GM12878 (cell line): ENCODE data around the gene PTS. TPM values are rescaled to one million over a fixed set of nuclear protein-coding genes. Genes with fewer than 3 reads are reported as not detected.

ENCODE experiments used
- ATAC-seq: fragments of 200-7000 bp; cut with Tn5 transposase; 3 replicates; pipeline ENCODE4 v1.9.1; 2020; ENCODE audit warnings: mild to moderate bottlenecking, moderate library complexity
- BruUV-seq: library from RNA; stranded (reverse); fragments of 400-500 nt; replicated peaks from 2 replicates; lab custom pipeline; 2021; lab: Mats Ljungman, UMichigan
- CTCF ChIA-PET: fragments of 300-600 bp; sonication (Branson Sonifier 250); formaldehyde crosslinking; extraction: SDS; loops from one replicate; lab custom pipeline; 2021; ENCODE audit warnings: inconsistent platforms; lab: Yijun Ruan, JAX
- POLR2A ChIA-PET: fragments of 350-600 bp; formaldehyde crosslinking; extraction: SDS; loops from one replicate; lab custom pipeline; 2021; ENCODE audit warnings: inconsistent platforms; lab: Charles Lee
- RAD21 ChIA-PET: fragments of 300-600 bp; sonication (Branson Sonifier 250); formaldehyde crosslinking; loops from one replicate; lab custom pipeline; 2023; ENCODE audit warnings: antibody characterized with exemption; ENCODE audit not compliant: unreplicated experiment; lab: Charles Lee
- SMC1A ChIA-PET: fragments of 300-600 bp; sonication (Branson Sonifier 250); formaldehyde crosslinking; loops from one replicate; lab custom pipeline; 2023; ENCODE audit not compliant: unreplicated experiment, uncharacterized antibody; lab: Charles Lee
- DNase-seq: peaks from one replicate; pipeline ENCODE4 v3.0.0-alpha.2; 2011; ENCODE audit warnings: low read depth, low spot score
- FAIRE-seq: peaks from 3 replicates; lab custom pipeline; 2011; peaks lifted over from hg19 to GRCh38; lab: Jason Lieb, UNC
- H2AFZ ChIP-seq: 2 replicates; pipeline ENCODE4 v1.6.0; 2011; ENCODE audit warnings: low read depth, low read length, control low read depth; ENCODE audit not compliant: control insufficient read depth
- H3K27ac ChIP-seq: 2 replicates; pipeline ENCODE4 v1.5.1; 2011; ENCODE audit warnings: control low read depth; ENCODE audit not compliant: control insufficient read depth, insufficient read depth
- H3K27me3 ChIP-seq, 2 experiments: replicated peaks in 1 of 2; 2 replicates each; pipeline versions ENCODE4 v1.6.0 to v1.6.1; 2011; ENCODE audit warnings: low read length in 1 of 2; ENCODE audit not compliant: control insufficient read depth in 2 of 2, insufficient read depth in 2 of 2
- H3K36me3 ChIP-seq, 2 experiments: 2 replicates each; pipeline ENCODE4 v1.5.1; 2011; ENCODE audit warnings: low read length in 1 of 2; ENCODE audit not compliant: control insufficient read depth in 2 of 2, insufficient read depth in 2 of 2
- H3K4me1 ChIP-seq: 2 replicates; pipeline ENCODE4 v1.6.1; 2011; ENCODE audit warnings: mild to moderate bottlenecking, low read length, moderate library complexity, mixed read lengths; ENCODE audit not compliant: control insufficient read depth, insufficient read depth
- H3K4me2 ChIP-seq: 2 replicates; pipeline ENCODE4 v1.6.0; 2011; ENCODE audit warnings: control low read depth; ENCODE audit not compliant: control insufficient read depth, insufficient read depth
- H3K4me3 ChIP-seq: fragments of 200-600 bp; sonication (generic); 2 replicates; pipeline ENCODE4 v1.5.1; 2016
- H3K79me2 ChIP-seq: 2 replicates; pipeline ENCODE4 v1.6.0; 2011; ENCODE audit warnings: low read length; ENCODE audit not compliant: control insufficient read depth, insufficient read depth
- H3K9ac ChIP-seq: 2 replicates; pipeline ENCODE4 v1.8.0; 2011; ENCODE audit warnings: low read length, control low read depth, mixed read lengths; ENCODE audit not compliant: control insufficient read depth, insufficient read depth
- H3K9me3 ChIP-seq: replicated peaks from 3 replicates; pipeline ENCODE4 v1.5.1; 2011; ENCODE audit warnings: mild to moderate bottlenecking, low read length; ENCODE audit not compliant: control insufficient read depth, insufficient read depth
- H4K20me1 ChIP-seq: 2 replicates; pipeline ENCODE4 v1.6.0; 2011; ENCODE audit not compliant: control insufficient read depth, insufficient read depth
- ATF3 ChIP-seq: IDR thresholded peaks from 2 replicates; pipeline ENCODE4 v1.6.1; 2011; ENCODE audit warnings: low read depth, mild to moderate bottlenecking, low read length, moderate library complexity, borderline replicate concordance; ENCODE audit errors: extremely low read depth
- CBFB ChIP-seq: IDR thresholded peaks from 2 replicates; pipeline ENCODE4 v1.6.1; 2016; ENCODE audit warnings: antibody characterized with exemption, low read depth
- CHD1 ChIP-seq: IDR thresholded peaks from 2 replicates; pipeline ENCODE4 v1.6.1; 2012; ENCODE audit warnings: low read depth, low read length, improper control_type of control experiment
- MYB ChIP-seq: fragments of 150-350 bp; IDR thresholded peaks from 2 replicates; pipeline ENCODE4 v1.6.1; 2014; ENCODE audit warnings: mild to moderate bottlenecking, low read depth, low read length, borderline replicate concordance
- PAX5 ChIP-seq: IDR thresholded peaks from 2 replicates; pipeline ENCODE4 v1.6.1; 2011; ENCODE audit warnings: low read depth, low read length, borderline replicate concordance
- POLR2A ChIP-seq: IDR thresholded peaks from 2 replicates; pipeline ENCODE4 v1.6.1; 2011; ENCODE audit warnings: low read depth, mild to moderate bottlenecking, low read length
- POU2F2 ChIP-seq: IDR thresholded peaks from 3 replicates; pipeline ENCODE4 v1.6.1; 2011; ENCODE audit warnings: low read depth, mild to moderate bottlenecking, low read length, borderline replicate concordance
- RAD21 ChIP-seq: IDR thresholded peaks from 2 replicates; pipeline ENCODE4 v1.6.1; 2011; ENCODE audit warnings: mild to moderate bottlenecking, low read depth, low read length, moderate library complexity; ENCODE audit not compliant: insufficient read depth
- RB1 ChIP-seq: fragments of 450-650 bp; formaldehyde crosslinking; IDR thresholded peaks from 2 replicates; pipeline ENCODE4 v1.6.1; 2017; ENCODE audit warnings: mild to moderate bottlenecking, borderline replicate concordance
- SIN3A ChIP-seq: IDR thresholded peaks from 2 replicates; pipeline ENCODE4 v1.6.1; 2012; ENCODE audit warnings: low read depth, low read length, improper control_type of control experiment
- SMC3 ChIP-seq: IDR thresholded peaks from 2 replicates; pipeline ENCODE4 v1.6.1; 2011; ENCODE audit warnings: low read length, improper control_type of control experiment, borderline replicate concordance
- YY1 ChIP-seq: IDR thresholded peaks from 2 replicates; pipeline ENCODE4 v1.6.1; 2011; ENCODE audit warnings: low read depth, mild to moderate bottlenecking, low read length
- ZNF207 ChIP-seq: fragments of 450-650 bp; IDR thresholded peaks from 2 replicates; pipeline ENCODE4 v1.6.1; 2014; ENCODE audit warnings: antibody characterized with exemption, mild to moderate bottlenecking, borderline replicate concordance
- ZNF384 ChIP-seq: IDR thresholded peaks from 2 replicates; pipeline ENCODE4 v1.6.1; 2012; ENCODE audit warnings: low read depth, mild to moderate bottlenecking, low read length, improper control_type of control experiment, borderline replicate concordance
- WGBS: methylation state at CpG from one replicate; pipeline ENCODE4 v1.1.6; 2016; ENCODE audit warnings: low lambda C conversion rate; ENCODE audit not compliant: insufficient replicate concordance, insufficient coverage; ENCODE audit errors: missing lambda C conversion rate; 5-methylcytosine and 5-hydroxymethylcytosine counted together
- in situ Hi-C: fragments of 300-500 bp; cut with MboI; formaldehyde crosslinking; loops from 9 replicates; pipeline ENCODE4 v1.14.3; 2018; ENCODE audit warnings: mixed read lengths
- intact Hi-C: fragments of 100-400 bp; cut with micrococcal nuclease; formaldehyde crosslinking; loops from one replicate; pipeline ENCODE4 v1.14.2; 2022; ENCODE audit not compliant: unreplicated experiment
- polyA plus RNA-seq, 11 experiments: library from polyadenylated mRNA; depleted of rRNA in 4 of 11; unstranded in 6 of 11; stranded (reverse) in 5 of 11; fragments of >200 nt; fragmentation: Nextera tagmentation in 4 of 11; fragmentation: Illumina TruSeq in 1 of 11; extraction: Ambion mirVana in 4 of 11; extraction: Trizol in 1 of 11; gene quantifications; 1 replicate in 1 of 11; 2 replicates in 10 of 11; pipeline versions ENCODE4 v1.2.1 to v1.2.3, GENCODE V29; 2011 to 2016; ENCODE audit warnings: inconsistent platforms in 2 of 11, missing spikeins in 2 of 11, low read depth in 1 of 11
- total RNA-seq, 4 experiments: library from RNA; depleted of rRNA in 3 of 4; stranded (reverse); fragments of >200 nt in 3 of 4; fragmentation: Illumina TruSeq in 1 of 4; extraction: Trizol in 1 of 4; gene quantifications; 2 replicates each; pipeline versions ENCODE4 v1.2.1 to v1.2.3, GENCODE V29; 2013 to 2021
- TF ChIP-seq, protein P1 (sequence below): fragments of 450-650 bp; IDR thresholded peaks from 2 replicates; pipeline ENCODE4 v1.6.1; 2017; ENCODE audit warnings: antibody characterized with exemption, mild to moderate bottlenecking, moderate library complexity
- TF ChIP-seq, protein P2 (sequence below), 3 experiments: IDR thresholded peaks in 2 of 3; conservative IDR thresholded peaks in 1 of 3; 2 replicates each; pipeline ENCODE4 v1.5.1; 2011; ENCODE audit warnings: low read depth in 3 of 3, low read length in 3 of 3, mild to moderate bottlenecking in 3 of 3, control low read depth in 2 of 3, moderate library complexity in 2 of 3, inconsistent platforms in 1 of 3, mixed read lengths in 1 of 3; ENCODE audit not compliant: control insufficient read depth in 2 of 3, insufficient read depth in 1 of 3; ENCODE audit errors: extremely low read depth in 1 of 3

PTS gene
- total and polyA plus RNA-seq, 10 of the 15 experiments (the other 5 are each of a cell fraction or from before 2014, with no cell fraction given): 11.7 to 47.6 (median 15.5) TPM

- H3K79me2 ChIP-seq: no peaks in the 10 kb centered on the region
- intact Hi-C loops (loop anchor here (1.0 to 2.0 kb wide), 3 partner anchors 61 to 346 kb away; no protein-coding TSS in a partner anchor), in situ Hi-C loops (loop anchor here (5.0 kb wide), 1 partner anchor 168 kb away; no protein-coding TSS in a partner anchor)
- H2AFZ ChIP-seq: peak overlapping the region; percentile 89
- FAIRE-seq: peak; percentile 94
- peak; percentile 97 for ATAC-seq
- peak overlapping the region; percentile 80 for H3K4me2 ChIP-seq
- no peaks in the 10 kb centered on the region for H3K36me3 ChIP-seq
- H3K4me1 ChIP-seq: no peaks in the 10 kb centered on the region
- WGBS: under 1% methylated on average over 17 of the region's 18 CpGs
- ChIA-PET SMC1A (interaction anchor here (0.6 to 8.4 kb wide), 19 partner anchors 8 to 1009 kb away, joined by 3 to 161 read pairs (median 4); partner anchors contain the start of gene PTS), CTCF (interaction anchor here (0.6 to 9.3 kb wide), 53 partner anchors 8 to 1259 kb away, joined by 3 to 314 read pairs (median 4); partner anchors contain the start of genes ALG9 and PTS), POLR2A (interaction anchor here (1.1 to 2.0 kb wide), 2 partner anchors 61 to 66 kb away, joined by 3 to 6 read pairs; no protein-coding TSS in a partner anchor), RAD21 (interaction anchor here (0.6 to 3.7 kb wide), 18 partner anchors 10 to 401 kb away, joined by 3 to 62 read pairs (median 4); partner anchors contain the start of genes CFAP68 and PTS)
- H3K9me3 ChIP-seq: no peaks in the 10 kb centered on the region
- no peak overlapping the region for H3K27ac ChIP-seq
- no peaks in the 10 kb centered on the region for H4K20me1 ChIP-seq
- peak; percentile 54; the same call in 1 of the 2 replicates for TF ChIP-seq RB1
- peak; percentile 7; the same call in 1 of the 2 replicates for TF ChIP-seq YY1
- TF ChIP-seq SIN3A: 0 out of 2 replicates have a peak, but pooled peaks have one; percentile 17
- TF ChIP-seq POLR2A: peak; percentile 25; the same call in 1 of the 2 replicates
- no peak for TF ChIP-seq CHD1
- TF ChIP-seq MYB: no peak
- TF ChIP-seq, protein P1, sequence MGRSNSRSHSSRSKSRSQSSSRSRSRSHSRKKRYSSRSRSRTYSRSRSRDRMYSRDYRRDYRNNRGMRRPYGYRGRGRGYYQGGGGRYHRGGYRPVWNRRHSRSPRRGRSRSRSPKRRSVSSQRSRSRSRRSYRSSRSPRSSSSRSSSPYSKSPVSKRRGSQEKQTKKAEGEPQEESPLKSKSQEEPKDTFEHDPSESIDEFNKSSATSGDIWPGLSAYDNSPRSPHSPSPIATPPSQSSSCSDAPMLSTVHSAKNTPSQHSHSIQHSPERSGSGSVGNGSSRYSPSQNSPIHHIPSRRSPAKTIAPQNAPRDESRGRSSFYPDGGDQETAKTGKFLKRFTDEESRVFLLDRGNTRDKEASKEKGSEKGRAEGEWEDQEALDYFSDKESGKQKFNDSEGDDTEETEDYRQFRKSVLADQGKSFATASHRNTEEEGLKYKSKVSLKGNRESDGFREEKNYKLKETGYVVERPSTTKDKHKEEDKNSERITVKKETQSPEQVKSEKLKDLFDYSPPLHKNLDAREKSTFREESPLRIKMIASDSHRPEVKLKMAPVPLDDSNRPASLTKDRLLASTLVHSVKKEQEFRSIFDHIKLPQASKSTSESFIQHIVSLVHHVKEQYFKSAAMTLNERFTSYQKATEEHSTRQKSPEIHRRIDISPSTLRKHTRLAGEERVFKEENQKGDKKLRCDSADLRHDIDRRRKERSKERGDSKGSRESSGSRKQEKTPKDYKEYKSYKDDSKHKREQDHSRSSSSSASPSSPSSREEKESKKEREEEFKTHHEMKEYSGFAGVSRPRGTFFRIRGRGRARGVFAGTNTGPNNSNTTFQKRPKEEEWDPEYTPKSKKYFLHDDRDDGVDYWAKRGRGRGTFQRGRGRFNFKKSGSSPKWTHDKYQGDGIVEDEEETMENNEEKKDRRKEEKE: no peak
- peak; percentile 87; the same call in 1 of the 2 replicates for TF ChIP-seq PAX5
- TF ChIP-seq CBFB: peak; percentile 34; the same call in 1 of the 2 replicates
- TF ChIP-seq SMC3: peak; percentile 75
- TF ChIP-seq POU2F2: 0 out of 3 replicates have a peak, but pooled peaks have one; percentile 8
- TF ChIP-seq, protein P2, sequence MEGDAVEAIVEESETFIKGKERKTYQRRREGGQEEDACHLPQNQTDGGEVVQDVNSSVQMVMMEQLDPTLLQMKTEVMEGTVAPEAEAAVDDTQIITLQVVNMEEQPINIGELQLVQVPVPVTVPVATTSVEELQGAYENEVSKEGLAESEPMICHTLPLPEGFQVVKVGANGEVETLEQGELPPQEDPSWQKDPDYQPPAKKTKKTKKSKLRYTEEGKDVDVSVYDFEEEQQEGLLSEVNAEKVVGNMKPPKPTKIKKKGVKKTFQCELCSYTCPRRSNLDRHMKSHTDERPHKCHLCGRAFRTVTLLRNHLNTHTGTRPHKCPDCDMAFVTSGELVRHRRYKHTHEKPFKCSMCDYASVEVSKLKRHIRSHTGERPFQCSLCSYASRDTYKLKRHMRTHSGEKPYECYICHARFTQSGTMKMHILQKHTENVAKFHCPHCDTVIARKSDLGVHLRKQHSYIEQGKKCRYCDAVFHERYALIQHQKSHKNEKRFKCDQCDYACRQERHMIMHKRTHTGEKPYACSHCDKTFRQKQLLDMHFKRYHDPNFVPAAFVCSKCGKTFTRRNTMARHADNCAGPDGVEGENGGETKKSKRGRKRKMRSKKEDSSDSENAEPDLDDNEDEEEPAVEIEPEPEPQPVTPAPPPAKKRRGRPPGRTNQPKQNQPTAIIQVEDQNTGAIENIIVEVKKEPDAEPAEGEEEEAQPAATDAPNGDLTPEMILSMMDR (IDR thresholded peaks at IDR 0.05 in 2 of 3, conservative IDR thresholded peaks at IDR 0.05 in 1 of 3; ENCODE audit: control insufficient read depth in 2 of 3, extremely low read depth in 1 of 3, insufficient read depth in 1 of 3, low read depth in 3 of 3, low read length in 3 of 3): peak; percentile 71 to 86 (median 74)
- peak; percentile 80 for TF ChIP-seq RAD21
- peak; percentile 88 for TF ChIP-seq ZNF384
- TF ChIP-seq ATF3: no peak
- 0 out of 2 replicates have a peak, but pooled peaks have one; percentile 23 for TF ChIP-seq ZNF207
- TF ChIP-seq, all 136 proteins: peak for 12
- Histone ChIP-seq H3K9ac (no peak overlapping the region), H3K4me3 (peak overlapping the region; percentile 61; the same call in 1 of the 2 replicates), H3K27me3 (no peaks in the 10 kb centered on the region)
- BruUV-seq: no TSS peak
- DNase-seq: peak; percentile 37
These were observed 54.3 kb downstream of the PTS start for GRCh38 chr11:112280268-112281126.
